Suprapubic skin (tissue), 3 donors: ENCODE data around the gene PLS1.

Source experiments
- CTCF ChIP-seq, 2 donors: fragments of 200-600 bp in 1 of 2; fragments of 450-650 bp in 1 of 2; sonication (generic) in 1 of 2; IDR thresholded peaks; one replicate each; pipeline ENCODE4 v1.5.1; 2016 to 2019; ENCODE audit warnings: antibody characterized with exemption in 2 of 2, mild to moderate bottlenecking in 1 of 2, moderate library complexity in 1 of 2
- POLR2AphosphoS5 ChIP-seq, 3 donors: sonication (generic); formaldehyde crosslinking; IDR thresholded peaks; one replicate each; pipeline ENCODE4 v1.6.1; 2017; ENCODE audit warnings: antibody characterized with exemption in 3 of 3

GRCh38 chr3:142595141-142595540 is 1.1 kb upstream of the PLS1 start:
- TF ChIP-seq POLR2AphosphoS5 (IDR thresholded peaks at IDR 0.05): no peak
- TF ChIP-seq CTCF (IDR thresholded peaks at IDR 0.05): no peak
